GM18520 (cell line): ENCODE data around the gene MRPL53.
"Not testable (repeated sequence)": the region's sequence is repeated elsewhere in the genome, so short reads cannot be mapped to it uniquely, and the experiment has no call there.

Experiments used
- ATAC-seq: cut with Tn5 transposase; IDR thresholded peaks from one replicate; pipeline ENCODE4 v1.9.1; 2021; ENCODE audit not compliant: unreplicated experiment

MRPL53 gene

DNA sequence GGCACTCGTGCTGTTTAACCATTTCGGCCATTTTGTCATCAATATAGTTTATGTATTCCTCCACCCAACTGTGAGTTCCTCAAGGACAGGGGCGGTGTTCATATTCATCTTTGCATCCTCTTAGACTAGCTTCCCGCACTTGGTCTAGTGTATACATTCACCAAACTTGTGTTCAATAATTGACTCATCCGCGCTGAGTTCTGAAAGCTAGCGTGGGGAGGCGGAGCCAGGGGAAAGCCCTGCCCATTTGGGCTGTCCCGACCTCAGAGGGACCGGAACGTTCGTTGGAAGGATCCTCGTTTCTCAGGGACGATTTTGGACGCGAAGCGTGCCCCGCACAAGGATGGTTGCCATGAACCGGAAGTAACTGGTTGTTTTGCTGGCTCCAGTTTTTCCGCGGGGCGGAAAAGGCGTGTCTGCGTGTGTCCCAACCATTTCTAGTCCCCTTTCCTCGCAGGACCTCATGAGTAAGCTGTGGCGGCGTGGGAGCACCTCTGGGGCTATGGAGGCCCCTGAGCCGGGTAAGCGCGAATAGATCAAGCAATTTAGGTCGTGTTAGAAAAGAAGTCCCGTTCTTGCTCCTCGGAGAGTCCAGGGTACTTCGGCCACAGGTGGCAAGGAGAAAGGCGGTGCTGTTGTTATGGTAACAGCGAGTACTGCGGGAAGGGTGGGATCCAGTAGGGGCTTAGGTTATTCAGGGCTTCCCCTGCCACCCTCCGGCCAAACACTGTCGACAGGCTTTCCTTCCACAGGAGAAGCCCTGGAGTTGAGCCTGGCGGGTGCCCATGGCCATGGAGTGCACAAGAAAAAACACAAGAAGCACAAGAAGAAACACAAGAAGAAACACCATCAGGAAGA lies 17.6 kb downstream of the MRPL53 start, which contains the start of gene INO80B:
INO80B (plus strand) TSS at position 434 of the 858 bp plus-strand sequence; CDS start at position 464, 30 bp downstream.
- ATAC-seq: peak; percentile 47

DNA sequence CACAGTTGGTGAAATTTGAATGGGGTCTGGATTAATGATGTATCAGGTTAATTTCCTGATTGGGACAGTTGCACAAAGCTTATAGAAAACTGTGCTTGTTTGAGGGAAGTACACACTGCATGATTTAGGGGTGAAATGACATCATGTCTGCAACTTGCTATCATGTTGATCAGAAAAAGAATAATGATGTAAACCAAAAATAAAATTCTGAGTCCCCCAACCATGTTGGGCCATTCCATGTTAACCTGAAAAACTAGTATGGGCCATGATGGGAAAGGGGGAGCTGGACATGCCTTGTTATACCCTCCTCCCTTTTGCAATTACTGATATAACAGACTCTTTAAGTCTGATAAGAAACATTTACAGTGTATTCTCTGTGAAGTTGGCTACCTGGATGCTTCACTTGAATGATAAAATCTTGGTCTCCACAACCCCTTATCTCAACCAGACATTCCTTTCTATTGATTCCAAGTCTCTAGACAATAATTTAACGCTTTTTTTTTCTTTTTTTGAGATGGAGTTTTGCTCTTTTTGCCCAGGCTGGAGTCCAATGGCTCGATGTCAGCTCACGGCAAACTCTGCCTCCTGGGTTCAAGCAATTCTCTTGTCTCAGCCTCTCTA lies 21.8 kb downstream of the MRPL53 start:
- ATAC-seq: no peak

DNA sequence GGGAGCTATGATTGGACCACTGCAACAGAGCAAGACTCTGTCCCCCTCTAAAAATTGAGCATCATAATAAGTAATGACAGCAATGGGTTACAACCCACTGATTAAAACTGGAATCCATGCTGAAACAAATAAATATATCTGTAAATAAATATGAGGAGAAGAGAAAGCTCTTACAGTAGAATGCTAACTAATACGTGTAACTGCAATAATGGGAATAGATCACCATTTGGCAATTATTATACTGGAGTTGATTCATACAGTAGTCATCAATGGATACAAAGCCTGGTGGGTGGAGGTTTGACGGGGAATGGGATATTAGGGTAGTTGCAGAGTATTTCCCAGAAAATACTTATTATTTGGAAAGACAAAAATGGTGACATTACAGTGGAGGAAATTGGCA lies 23.7 kb downstream of the MRPL53 start:
- no peak for ATAC-seq

DNA sequence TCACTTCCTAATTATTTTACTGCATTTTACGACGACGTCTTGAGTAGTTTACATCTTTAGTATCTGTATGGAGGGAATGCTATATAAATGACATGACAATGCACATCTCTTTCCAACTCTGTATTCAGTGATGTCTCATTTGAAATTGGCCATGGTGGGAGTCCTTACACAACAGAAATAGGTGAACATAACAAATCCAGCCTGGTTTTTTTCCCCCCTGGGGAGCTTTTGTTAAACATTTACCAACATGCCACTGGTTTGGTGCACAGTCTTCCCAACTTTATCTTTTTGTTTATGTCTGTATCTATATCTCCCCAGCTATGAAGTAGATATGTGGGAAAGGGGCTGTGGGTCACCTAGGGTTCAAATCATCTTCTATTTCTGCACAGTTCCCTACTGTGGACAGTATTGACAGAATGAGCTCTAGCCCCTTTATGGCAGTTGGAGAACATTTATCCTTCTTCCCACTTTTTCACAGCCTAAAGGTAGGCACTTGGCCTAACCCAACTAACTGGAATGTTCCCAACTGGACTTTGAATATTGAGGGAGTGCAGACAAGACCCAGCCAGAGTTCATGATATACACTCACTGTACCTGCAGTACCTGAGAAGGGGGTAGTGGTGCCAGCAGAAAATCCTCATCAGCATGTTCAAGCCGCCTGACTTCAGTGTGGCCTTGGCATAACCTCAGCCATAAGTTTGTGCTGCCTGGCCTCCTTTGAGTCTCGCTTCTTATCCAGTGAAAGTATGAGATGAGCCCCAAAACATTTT lies 25.1 kb downstream of the MRPL53 start:
- no peak for ATAC-seq

DNA sequence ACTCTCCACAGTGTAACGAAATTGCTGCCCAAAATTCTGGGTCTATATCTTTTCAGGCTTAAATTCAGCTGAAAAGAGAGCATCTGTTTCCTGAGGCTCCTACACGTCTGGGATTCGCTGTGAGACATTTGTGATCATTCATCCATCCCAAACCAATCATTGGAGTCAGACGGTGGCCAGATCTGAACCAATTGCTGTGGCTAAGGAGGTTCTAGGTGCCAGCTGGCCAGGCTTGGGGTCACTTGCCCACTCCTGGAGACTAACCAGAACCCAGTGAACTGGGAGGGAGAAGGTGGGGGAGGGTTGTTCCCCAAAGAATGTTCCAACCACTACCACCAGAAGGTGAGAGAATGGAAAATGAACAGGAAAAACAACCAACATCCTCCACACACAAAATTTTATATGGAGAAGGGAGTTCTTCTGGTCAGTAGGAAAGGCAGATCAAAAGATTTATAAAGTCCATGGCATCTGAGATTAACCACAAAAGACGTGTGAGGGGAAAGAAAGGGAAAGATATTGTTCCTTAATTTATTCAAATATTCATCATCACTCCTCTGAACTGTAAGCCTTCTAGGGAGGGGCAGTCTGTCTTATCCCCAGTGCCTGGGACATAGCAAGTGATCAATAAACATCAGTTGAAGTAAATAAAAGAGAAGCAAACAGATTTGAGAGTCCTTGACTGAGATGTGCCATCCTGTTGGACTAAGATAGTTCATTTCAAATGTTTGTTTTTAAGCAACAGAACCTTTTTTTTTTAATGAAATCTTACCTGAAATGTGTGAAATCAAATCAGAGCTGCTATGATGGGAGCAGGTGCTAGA lies 27.8 kb downstream of the MRPL53 start:
- no peak for ATAC-seq

DNA sequence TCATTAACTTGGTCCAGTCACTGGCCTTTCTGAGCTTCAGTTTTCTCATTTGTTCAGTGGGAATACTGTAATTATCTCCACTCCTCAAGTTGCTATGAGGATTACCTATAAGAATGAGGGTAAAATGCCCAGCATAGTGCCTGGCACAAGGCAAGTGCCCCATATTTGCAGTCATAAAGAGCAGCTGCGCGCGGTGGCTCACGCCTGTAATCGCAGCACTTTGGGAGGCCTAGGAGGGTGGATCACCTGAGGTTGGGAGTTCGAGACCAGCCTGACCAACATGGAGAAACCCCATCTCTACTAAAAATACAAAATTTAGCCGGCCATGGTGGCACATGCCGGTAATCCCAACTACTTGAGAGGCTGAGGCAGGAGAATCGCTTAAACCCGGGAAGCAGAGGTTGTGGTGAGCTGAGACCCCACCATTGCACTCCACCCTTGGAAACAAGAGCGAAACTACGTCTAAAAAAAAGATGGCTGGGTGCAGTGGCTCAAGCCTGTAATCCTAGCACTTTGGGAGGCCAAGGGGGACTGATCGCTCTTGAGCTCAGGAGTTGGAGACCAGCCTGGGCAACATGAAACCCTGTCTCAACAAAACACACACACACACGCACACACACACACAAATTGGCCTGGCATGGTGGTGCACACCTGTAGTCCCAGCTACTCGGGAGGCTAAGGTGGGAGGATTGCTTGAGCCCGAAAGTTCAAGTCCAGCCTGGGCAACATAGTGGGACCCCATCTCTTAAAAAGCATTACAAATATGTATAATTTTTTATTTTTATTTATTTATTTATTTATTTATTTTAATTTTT lies 29.8 kb downstream of the MRPL53 start:
- not testable (repeated sequence) for ATAC-seq

DNA sequence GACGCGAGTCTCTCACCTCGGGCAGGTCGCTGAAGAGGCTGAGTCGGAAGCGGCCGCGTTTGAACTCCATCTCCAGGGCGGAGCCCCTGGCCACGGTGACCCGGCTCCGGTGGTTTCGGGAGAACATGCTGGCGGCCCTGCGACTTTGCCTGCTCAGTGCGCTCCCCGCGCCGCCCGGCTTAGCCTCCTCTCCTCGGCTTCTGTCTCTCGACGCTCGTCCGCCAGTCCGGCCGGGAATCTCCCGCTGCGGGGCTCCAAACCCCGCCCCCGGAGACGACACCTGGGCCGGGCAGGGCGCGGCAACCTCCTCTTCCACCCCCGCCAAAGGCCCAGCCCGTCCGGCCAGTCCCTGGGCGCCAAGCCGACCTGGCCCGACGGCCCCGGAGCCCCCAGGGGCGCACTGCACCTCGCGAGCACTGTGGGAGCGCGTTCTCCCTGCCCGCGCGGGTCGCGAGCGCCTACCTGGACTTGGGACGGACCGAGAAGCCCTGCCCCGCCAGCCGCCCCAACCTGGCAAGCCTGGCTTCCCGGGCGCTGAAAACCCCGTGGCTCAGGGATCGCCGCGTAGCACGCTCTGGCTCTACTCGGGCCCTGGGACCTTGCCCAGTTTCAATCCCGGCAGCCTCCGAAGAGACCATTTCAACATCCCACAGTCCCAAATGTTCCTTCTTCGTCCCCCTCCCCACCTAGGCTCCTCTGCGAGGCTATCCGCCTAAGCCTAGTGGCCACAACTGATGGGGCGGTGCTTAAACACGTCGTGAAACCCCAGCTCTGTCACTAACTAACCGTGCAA lies 30.6 kb downstream of the MRPL53 start, which contains the start of gene RTKN:
RTKN (minus strand) TSS at position 248 of the 793 bp plus-strand sequence; CDS start at position 127, 121 bp downstream.
- ATAC-seq: no peak

DNA sequence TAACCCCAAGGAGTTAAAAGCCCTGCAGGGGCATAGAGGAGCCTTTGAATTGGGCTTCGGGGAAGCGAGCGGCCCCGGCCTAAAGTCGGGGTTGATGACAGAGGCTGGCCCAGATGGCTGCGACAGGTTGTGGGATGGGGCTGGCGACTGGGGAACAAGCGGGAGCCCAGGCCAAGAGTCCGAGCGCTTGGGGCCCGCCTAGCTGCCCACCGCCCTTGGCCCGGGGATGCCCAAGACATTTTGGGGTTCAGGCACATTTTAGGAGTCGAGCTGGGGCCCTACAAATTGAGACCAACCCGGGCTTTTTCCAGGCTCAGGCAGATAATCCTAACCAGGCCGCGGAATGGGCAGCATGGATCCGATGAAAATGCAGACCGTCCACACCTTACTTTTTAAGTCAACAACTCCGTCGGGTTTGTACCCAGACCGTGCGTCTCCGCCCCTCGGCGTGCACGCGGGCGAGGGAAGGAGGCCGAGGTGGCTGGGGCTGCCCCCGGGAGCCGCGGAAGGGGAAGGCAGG lies 31.2 kb downstream of the MRPL53 start:
- no peak for ATAC-seq

DNA sequence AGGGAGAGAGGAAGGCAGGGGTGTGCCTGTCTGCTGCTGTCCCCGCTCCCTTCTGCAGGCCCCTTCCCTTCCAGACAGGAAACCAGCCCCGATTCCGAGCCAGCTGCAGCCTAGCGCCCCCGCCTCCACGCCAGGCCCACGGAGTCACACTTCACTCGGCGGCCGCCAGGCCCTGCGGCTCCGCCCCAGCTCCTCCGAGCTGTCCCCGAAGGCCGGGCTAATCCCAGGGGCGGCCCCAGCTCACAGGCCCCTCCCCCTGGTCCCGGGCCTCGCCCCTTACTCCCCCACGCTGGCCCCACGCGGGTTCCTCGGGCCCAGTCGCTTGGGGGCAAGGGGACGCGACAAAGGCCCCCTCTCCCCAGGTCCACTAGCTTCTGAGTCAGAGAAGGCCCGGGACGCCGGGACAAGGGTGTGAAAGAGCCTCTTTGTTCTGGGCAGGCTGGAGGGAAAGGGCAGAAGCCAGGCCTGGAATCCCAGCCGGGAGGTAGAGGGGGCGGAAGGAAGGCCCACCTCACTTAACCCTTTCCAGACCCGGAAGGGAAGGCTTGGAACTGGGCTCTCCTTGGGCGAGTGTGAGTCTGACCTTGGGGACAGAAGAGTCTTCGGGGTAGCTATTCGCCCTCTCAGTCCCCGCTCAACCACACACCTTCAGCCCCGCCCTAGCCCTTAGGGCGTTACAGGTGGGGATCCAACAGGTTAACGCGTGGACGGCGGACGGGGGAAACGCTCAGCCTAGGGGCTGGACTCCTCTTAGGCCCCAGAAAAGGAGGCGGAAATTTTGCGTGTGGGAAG lies 31.9 kb downstream of the MRPL53 start:
- peak; percentile 72 for ATAC-seq

DNA sequence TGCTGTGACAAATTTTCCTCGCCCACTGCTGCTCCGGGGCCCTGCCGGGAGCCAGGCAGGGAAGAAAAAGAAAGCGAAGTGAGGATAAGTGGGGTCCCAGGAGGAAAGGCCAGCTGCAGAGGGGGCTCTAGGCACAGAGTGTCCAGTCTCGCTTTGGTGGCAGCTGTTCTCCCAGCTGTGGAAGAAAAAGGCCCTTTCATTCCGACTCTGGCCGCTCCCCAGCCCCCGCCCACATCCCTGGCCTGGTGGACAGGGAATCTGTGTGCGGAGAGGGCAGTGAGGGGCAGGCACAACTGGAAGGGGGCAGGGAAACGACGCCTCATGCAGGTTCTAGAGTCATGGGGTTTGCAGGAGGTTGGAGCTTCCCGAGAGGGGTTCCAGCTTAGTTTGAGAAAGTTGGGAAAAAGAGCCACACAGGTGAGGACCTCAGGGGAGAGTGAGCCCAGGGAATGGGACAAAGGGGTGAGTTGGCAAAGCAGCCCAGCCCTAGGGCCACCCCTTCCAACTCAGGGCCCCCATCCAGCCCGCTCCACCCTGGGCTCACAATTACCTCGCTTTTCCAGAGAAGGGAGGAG lies 32.6 kb downstream of the MRPL53 start:
- no peak for ATAC-seq

DNA sequence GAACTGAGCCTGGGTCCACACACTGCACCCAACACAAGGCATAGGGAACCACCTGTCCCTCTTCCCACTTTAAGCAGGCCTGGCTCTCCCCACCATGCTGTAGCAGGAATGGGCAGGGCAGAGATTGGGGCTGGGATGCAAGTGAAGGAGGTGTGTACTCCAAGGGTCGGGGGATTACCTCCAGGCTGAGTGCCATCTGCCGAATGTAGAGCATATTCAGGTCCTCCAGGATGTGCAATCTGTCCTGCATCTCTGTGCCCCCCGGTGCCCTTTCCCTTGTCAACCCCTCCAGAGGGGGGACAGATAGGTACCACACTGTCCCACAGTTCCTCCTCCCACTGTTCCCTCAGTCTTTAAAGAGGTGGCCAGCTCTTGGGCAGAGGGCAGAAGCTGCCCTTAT lies 33.1 kb downstream of the MRPL53 start:
- ATAC-seq: no peak

DNA sequence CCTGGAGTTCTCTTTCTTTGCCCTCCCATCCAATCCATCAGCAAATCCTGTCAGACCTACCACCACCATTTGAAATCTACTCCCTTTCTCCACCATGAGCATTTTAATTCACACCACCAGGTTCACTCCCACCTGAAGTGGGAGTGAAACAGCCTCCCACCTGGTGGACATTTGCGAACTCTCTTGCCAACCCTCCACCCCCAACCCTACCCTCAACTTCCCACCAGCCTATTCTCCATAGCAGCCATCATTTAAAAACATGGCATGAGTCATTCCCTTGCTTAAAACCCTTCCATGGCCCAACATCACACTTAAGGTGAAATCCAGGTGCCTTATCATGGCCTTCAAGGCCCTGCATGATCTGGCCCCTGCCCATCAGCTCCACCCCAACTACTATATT lies 34.2 kb downstream of the MRPL53 start:
- no peak for ATAC-seq

DNA sequence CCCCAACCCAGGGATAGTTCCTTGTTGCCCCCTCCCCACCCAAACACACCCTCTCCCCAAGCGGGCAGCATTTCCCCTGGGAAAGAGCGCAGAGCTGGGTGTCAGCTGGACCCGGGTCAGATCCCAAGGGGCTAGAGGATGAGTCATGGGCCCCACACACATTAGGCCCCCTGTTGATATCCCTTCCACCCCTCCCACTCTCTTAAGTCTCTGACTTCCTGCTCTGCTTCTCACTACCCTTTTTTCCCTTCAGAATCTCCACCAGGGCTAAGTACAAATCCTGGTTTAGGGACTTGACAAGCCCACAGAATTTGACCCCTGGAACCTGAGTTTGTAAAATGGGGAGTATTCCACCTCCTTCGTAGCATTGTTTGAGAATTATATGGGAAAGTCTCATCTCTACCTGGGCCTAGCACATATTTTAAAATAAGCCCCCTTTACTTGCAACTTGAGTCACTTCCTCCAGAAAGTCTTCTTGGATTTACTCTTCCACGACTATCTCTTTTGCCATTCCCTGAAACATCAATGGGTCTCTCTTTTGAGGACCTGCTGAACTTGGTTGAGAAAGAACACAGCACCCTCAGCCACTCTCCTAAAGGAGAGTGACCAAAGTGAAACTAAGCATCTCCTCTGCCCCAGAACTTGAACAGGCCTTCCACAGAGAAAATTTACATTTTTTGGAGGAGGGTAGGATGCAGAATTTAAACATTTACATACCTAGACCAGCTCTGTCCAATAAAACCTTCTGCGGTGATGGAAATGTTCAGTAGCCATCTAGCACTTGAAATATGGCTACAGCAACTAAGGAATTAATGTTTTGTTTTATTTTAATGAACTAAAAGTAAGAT lies 35.4 kb downstream of the MRPL53 start:
- no peak for ATAC-seq

DNA sequence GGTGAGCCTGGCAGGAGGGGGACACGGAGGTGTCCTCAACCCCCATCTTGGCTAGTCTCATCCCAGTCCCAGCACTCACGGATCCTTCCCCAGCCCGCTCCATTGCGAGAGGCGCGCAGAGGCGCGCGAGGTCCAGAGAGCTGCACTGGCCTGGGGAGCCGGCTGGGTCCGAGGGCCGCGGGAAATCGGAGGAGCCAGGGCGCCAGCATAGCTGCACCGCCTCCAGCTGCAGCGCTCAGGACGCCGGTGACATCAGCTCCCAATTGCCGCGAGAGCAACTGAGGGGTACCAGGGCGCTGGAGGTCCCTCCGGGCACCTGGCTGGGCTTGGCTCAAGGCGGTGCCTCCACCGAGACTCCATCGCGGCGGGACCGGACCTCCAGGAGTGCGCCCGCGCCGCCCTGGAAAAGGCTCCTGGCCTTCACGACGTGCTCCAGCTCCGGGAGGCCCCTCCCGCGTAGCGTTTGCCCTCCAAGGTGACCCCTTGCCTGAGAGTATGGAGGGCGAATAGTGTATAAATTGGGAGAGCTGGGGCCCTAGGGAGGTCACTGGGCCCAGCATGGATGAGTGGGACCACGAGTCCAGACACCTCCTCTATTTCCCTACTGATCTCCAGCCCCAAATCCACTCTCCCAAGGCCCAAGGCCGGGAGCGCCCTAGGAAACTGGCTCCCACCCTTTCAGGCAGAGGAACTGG lies 36.2 kb downstream of the MRPL53 start:
- ATAC-seq: no peak

DNA sequence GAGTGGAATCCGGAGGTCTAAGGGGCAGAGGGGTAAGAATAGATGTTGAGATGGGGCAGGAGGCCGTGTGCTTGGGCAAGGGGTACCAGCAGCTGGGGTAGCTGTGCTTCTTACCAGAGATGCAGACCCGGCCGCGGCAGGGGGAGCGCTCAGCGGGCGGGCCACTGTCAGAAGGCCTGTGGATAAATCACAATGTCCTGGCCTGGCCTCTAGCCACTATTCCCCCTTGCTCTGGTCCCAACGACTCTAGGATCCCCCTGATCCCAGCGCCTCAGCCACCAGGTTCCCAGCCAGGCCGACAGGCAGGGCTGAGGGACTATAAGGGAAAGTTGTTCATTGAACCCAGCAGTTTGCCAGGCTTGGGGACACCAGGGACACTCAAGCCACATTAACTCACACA lies 42.0 kb downstream of the MRPL53 start:
- no peak for ATAC-seq
